NCI-H146 treated with DMSO at 0.1 percent for 48 hours (cell line): Measurements from ENCODE around the gene GALNT5.
A peak's percentile ranks its signal among the peaks of the same experiment; 100 is the strongest.
"Not testable (repeated sequence)": the region's sequence is repeated elsewhere in the genome, so short reads cannot be mapped to it uniquely, and the experiment has no call there.

Experiments used
- DNase-seq: peaks from one replicate; lab custom pipeline; 2025; ENCODE audit not compliant: unreplicated experiment; lab: John Stamatoyannopoulos, UW

The GALNT5 gene

GRCh38 chr2:157257312-157258252, at the start of gene GALNT5:
Gene GALNT5, plus strand, starts transcription at chr2:157257705. Its CDS starts 378 bp downstream, at chr2:157258083.
- DNase-seq, result peak; percentile 19

GRCh38 chr2:157216286-157216965, 41.1 kb upstream of the GALNT5 start:
- no peak for DNase-seq

- no peak for DNase-seq
Measured at GRCh38 chr2:157217409-157217808, 40.1 kb upstream of the GALNT5 start.

- DNase-seq, result no peak
Measured at GRCh38 chr2:157218911-157219310, 38.6 kb upstream of the GALNT5 start.

- no peak for DNase-seq
Measured at GRCh38 chr2:157220502-157220901, 37.0 kb upstream of the GALNT5 start.

GRCh38 chr2:157221394-157221988, 36.0 kb upstream of the GALNT5 start:
- DNase-seq, result no peak

GRCh38 chr2:157223624-157224205, 33.8 kb upstream of the GALNT5 start:
- DNase-seq, result no peak

GRCh38 chr2:157224448-157224847, 33.1 kb upstream of the GALNT5 start:
- DNase-seq, result not testable (repeated sequence)

- DNase-seq, result no peak
Measured at GRCh38 chr2:157227592-157227991, 29.9 kb upstream of the GALNT5 start.

- DNase-seq, result no peak
Measured at GRCh38 chr2:157228946-157229345, 28.6 kb upstream of the GALNT5 start.

- DNase-seq, result no peak
Measured at GRCh38 chr2:157229572-157229971, 27.9 kb upstream of the GALNT5 start.

GRCh38 chr2:157231476-157231875, 26.0 kb upstream of the GALNT5 start:
- no peak for DNase-seq

GRCh38 chr2:157233506-157233905, 24.0 kb upstream of the GALNT5 start:
- no peak for DNase-seq

GRCh38 chr2:157236404-157236803, 21.1 kb upstream of the GALNT5 start:
- DNase-seq, result no peak

- DNase-seq, result no peak
Measured at GRCh38 chr2:157238296-157238695, 19.2 kb upstream of the GALNT5 start.

GRCh38 chr2:157244691-157245090, 12.8 kb upstream of the GALNT5 start:
- DNase-seq, result no peak

GRCh38 chr2:157245144-157245840, 12.2 kb upstream of the GALNT5 start:
- DNase-seq, result no peak

- no peak for DNase-seq
Measured at GRCh38 chr2:157245846-157246764, 11.4 kb upstream of the GALNT5 start.

- DNase-seq, result no peak
Measured at GRCh38 chr2:157246765-157247407, 10.6 kb upstream of the GALNT5 start.
